HG03575 (cell line): ENCODE data around the gene SLC30A10.
"Not testable (repeated sequence)": the region's sequence is repeated elsewhere in the genome, so short reads cannot be mapped to it uniquely, and the experiment has no call there.

ENCODE experiments used
- ATAC-seq: cut with Tn5 transposase; IDR thresholded peaks from one replicate; pipeline ENCODE4 v1.9.1; 2021; ENCODE audit not compliant: unreplicated experiment, insufficient number of reproducible peaks, low FRiP score; ENCODE audit errors: extremely low read depth

Gene SLC30A10

DNA sequence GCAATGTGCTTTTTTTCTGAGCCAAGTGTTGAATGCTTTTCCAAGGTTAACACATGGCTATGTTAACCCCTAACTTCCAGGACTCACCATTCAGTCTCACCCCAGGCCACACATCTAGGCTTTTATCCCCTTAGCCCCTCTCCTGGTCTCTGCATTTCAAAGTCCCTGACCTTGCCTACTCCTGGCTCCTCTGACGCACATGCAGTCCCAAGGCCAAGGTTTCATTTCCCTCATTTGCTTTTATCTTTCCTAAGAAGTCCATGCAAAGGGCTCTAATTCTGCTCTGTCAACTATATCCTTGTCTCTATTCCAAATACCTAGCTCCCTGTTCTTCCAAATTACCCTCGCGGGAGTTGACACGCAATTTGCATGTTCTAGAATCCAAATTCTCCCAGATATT lies 25.4 kb downstream of the SLC30A10 start:
- ATAC-seq, result no peak

DNA sequence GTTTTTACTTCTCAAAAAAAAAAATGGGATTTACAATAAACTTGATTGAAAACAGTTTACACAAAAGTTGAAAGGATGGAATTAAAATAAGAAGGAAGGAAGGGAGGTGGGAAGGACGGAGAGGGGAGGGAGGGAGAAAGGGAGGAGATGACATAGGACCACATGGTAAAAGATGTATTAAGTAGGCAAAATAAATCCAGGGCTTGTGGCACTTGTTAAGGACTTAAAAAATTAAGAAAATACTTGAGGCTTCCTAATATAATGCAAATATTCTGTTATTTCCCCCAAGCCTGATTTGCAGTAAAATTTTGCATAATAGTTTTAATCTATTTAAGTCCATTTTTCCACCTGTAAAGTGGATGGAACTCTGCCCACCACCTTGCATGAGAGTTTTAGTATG lies 27.5 kb downstream of the SLC30A10 start:
- ATAC-seq, result no peak

DNA sequence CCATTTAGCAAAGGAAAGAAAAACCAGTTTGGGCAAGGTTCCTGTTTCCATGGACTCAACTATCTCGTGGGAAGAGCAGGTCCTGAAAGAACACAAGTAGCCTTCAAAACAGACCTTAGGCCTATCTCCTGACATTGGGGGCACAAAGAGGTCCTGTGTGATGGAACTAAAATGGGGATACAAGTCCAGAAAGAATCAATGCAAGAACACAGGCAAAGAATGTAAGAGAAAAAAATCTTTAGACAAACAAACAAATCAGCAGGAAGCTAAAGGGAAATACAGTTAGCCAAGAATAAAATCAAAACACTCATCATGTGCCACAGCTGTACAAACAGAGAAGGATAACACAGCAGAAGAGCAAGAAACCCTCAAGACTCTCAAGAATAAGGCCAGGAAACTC lies 28.2 kb downstream of the SLC30A10 start:
- ATAC-seq, result no peak

DNA sequence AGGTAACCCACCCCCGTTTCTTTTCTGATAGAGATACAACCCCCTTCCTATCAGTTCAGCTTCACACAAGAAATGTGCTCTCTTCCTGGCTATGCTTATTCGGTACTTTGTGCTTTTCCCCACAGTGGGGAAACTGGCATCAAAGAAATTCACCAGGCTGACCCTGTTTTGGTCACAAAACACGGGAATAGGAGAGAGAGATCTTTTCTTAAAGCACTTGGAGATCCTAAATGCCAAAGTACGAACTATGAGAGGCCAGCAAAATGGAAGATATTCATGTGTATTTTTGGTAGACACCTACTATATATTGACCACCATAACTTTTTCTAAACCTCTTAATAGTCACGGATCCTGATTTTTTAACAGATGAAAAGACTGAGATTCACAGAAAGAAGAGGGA lies 30.0 kb downstream of the SLC30A10 start:
- ATAC-seq, result no peak

DNA sequence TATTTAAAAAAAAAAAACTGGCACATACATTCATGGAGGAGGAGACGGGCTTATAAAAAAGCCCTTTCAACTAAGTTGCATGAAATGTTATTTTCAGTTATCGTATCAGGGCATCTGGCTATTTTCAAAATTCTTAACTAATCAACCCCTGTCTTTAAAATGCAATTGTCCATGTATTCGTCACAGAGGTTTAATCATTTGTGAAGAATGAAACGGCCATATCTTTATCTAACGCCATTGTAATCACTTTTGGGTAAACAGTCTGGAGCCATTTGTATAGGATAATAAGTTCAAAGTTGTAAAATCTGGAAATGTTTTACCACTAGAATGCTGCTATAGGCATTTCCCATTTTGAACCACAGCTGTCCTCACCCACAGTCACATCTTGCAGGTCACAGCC lies 30.4 kb downstream of the SLC30A10 start:
- ATAC-seq, result no peak

GRCh38 chr1:219892271-219892670 lies 36.1 kb downstream of the SLC30A10 start:
- not testable (repeated sequence) for ATAC-seq

DNA sequence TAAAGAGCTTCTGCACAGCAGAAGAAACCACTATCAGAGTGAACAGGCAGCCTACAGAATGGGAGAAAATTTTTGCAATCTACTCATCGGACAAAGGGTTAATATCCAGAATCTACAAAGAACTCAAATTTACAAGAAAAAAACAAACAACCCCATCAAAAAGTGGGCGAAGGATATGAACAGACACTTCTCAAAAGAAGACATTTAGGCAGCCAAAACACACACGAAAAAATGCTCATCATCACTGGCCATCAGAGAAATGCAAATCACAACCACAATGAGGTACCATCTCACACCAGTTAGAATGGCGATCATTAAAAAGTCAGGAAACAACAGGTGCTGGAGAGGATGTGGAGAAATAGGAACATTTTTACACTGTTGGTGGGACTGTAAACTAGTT lies 36.5 kb downstream of the SLC30A10 start:
- not testable (repeated sequence) for ATAC-seq

GRCh38 chr1:219888667-219889066 lies 39.7 kb downstream of the SLC30A10 start:
- ATAC-seq, result not testable (repeated sequence)

DNA sequence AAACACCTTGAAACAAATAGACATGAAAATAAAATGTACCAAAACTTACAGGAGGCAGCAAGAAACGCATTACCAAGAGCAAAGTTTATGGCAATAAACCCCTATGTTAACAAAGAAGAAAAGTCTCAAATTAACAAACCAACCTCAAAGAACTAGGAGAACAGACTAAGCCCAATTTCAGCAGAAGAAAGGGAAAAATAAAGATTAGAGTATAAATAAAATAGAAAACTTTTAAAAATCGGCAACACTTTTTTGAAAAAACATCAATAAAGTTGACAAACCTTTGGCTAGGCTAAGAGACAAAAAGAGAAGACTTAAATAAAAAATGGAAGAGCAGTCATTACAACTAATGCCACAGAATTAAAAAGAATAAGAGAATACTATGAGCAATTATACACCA lies 42.7 kb downstream of the SLC30A10 start:
- ATAC-seq, result no peak

DNA sequence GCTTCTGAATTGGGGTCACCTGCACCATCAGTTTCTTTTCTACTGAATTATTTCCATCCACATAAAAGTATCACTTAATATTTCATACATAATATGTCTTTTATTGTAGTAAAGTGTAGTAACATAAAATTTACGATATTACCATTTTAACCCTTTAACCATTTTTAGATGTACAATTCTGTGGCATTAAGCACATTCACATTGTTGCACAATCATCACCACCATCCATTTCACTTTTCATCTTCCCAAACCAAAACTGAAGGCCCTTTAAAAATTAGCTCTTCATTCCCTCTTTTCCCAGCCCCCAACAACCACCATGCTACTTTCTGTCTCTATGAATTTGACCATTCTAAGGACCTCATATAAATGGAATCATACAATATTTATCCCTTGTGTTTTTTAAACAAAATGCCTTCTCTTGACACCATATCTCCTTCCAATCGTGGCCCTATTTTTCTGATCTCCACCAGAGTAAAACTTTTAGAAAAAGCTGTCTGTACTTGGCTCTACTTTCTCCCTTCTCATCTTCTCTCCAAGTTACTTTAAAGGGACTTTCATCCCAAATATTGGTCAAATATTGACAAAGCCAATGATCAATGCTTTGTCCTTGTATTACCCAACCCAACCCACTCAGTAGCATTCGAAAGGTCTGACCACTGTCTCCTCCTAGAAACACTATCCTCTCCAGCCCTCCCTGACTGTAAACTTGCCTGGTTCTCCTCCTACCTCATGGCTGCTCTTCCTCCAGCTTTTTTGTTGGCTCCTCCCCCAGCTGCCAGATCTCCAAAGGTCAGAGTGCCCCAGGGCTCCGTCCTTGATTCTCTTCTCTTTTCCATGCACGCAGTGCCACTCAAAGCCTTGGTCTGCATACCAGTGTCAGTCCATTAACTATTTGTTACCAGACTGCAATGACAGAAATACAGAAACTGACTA lies 44.7 kb downstream of the SLC30A10 start:
- ATAC-seq, result no peak

GRCh38 chr1:219882755-219883154 lies 45.6 kb downstream of the SLC30A10 start:
- no peak for ATAC-seq

DNA sequence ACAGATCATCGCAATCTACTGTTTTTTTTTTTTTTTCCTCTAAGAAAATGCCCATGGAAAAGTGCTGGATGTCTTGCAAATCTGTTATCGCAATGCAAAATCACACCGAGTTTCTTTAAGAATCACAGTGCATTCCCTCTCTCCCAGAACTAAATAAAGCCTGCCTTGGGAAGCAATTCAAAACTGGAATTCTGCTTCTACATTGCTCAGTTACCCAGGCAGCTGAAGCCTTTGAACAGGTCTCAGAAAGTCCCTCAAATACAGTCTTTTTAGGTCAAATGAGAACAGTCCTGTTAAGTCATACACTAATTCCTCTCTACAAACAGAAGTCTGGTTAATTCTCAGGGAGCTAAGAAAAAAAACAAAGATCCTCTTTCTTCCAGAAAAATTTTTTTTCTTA lies 46.3 kb downstream of the SLC30A10 start:
- ATAC-seq, result no peak

DNA sequence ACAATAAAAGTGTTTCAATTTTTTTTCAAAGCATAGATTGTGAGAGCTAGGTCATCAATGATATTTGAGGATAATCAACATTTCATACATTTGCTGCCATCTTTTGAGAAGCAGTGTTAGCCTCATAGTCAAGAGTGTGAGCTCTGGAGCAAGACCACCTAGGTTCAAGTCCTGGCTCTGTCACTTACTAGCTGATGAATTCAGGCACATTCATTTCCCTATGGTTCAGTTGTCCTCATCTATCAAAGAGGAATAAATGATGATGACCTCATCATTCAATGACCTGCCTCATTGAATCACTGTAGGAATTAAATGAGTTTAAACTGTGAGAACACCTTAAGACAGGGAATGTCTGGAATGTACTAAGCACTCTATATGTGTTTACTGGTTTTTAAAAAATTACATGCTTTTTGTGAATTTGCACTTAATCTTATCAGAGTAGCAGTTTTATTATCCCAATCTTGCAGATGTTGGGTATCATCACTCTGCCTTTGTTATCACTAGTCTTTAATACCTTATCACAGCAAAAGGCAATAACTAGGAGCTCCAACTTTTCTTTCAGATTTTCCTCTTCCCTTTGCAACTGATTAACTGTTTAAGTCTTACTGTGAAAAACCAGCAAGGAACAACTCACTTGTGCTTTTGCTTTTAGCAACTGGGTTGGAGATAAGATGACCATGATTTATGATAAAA lies 47.4 kb downstream of the SLC30A10 start:
- no peak for ATAC-seq

GRCh38 chr1:219876798-219877209 lies 51.6 kb downstream of the SLC30A10 start:
- no peak for ATAC-seq

- no peak for ATAC-seq
These were observed 52.5 kb downstream of the SLC30A10 start for GRCh38 chr1:219875860-219876259.

DNA sequence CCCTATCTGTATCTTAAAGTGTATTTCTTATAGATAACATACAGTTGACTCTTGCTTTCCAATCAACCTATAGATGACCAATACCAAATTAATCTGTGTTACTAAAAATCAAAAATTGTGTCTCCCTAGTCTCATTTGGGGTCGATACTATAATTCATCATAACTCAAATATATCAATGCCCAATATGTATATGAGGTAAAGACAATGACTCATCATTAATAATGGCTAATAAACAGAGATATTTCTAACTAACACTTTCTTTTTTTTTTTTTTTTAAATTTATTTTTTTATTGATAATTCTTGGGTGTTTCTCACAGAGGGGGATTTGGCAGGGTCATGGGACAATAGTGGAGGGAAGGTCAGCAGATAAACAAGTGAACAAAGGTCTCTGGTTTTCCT lies 55.8 kb downstream of the SLC30A10 start:
- not testable (repeated sequence) for ATAC-seq

GRCh38 chr1:219871427-219872057 lies 56.8 kb downstream of the SLC30A10 start:
- no peak for ATAC-seq

DNA sequence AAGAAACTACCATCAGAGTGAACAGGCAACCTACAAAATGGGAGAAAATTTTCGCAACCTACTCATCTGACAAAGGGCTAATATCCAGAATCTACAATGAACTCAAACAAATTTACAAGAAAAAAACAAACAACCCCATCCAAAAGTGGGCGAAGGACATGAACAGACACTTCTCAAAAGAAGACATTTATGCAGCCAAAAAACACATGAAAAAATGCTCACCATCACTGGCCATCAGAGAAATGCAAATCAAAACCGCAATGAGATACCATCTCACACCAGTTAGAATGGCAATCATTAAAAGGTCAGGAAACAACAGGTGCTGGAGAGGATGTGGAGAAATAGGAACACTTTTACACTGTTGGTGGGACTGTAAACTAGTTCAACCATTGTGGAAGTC lies 59.7 kb downstream of the SLC30A10 start:
- ATAC-seq, result not testable (repeated sequence)
